H9 (cell line): ENCODE measurements around the gene SORCS2. TPM values are rescaled to one million over a fixed set of nuclear protein-coding genes. Genes with fewer than 3 reads are reported as not detected.

Experiments used
- DNase-seq: peaks from one replicate; pipeline ENCODE4 v3.0.0-alpha.2; 2017
- H2AFZ ChIP-seq: one replicate; pipeline ENCODE4 v1.6.1; 2013; ENCODE audit warnings: mild to moderate bottlenecking, low read length, control low read depth, moderate library complexity
- H2AK5ac ChIP-seq: 2 replicates; pipeline ENCODE4 v1.6.1; 2013; ENCODE audit warnings: low read length, control low read depth, mixed read lengths; ENCODE audit not compliant: insufficient read length
- H2BK120ac ChIP-seq: one replicate; pipeline ENCODE4 v1.6.1; 2013; ENCODE audit warnings: low read depth, mild to moderate bottlenecking, low read length, control low read depth, inconsistent platforms; ENCODE audit not compliant: poor library complexity, severe bottlenecking
- H2BK12ac ChIP-seq: 2 replicates; pipeline ENCODE4 v1.6.1; 2013; ENCODE audit warnings: low read length, control low read depth, mixed read lengths, low read depth; ENCODE audit not compliant: insufficient read length
- H2BK15ac ChIP-seq: 2 replicates; pipeline ENCODE4 v1.6.1; 2013; ENCODE audit warnings: low read depth, low read length, control low read depth
- H2BK20ac ChIP-seq: one replicate; pipeline ENCODE4 v1.6.1; 2013; ENCODE audit warnings: low read depth, mild to moderate bottlenecking, low read length, control low read depth, inconsistent platforms; ENCODE audit not compliant: poor library complexity, severe bottlenecking
- H2BK5ac ChIP-seq: 2 replicates; pipeline ENCODE4 v1.6.1; 2013; ENCODE audit warnings: low read length, control low read depth, mixed read lengths; ENCODE audit not compliant: insufficient read length
- H3K14ac ChIP-seq: 2 replicates; pipeline ENCODE4 v1.6.1; 2013; ENCODE audit warnings: low read length, control low read depth; ENCODE audit not compliant: insufficient read depth
- H3K18ac ChIP-seq: 2 replicates; pipeline ENCODE4 v1.6.1; 2013; ENCODE audit warnings: low read depth, mild to moderate bottlenecking, mixed read lengths, low read length, control low read depth; ENCODE audit not compliant: insufficient read length
- H3K23ac ChIP-seq: 2 replicates; pipeline ENCODE4 v1.6.1; 2013; ENCODE audit warnings: low read length, control low read depth, mixed read lengths, low read depth; ENCODE audit not compliant: insufficient read length
- H3K23me2 ChIP-seq: 2 replicates; pipeline ENCODE4 v1.6.1; 2013; ENCODE audit warnings: low read depth, mild to moderate bottlenecking, mixed read lengths, low read length, control low read depth; ENCODE audit not compliant: insufficient read length, poor library complexity, severe bottlenecking
- H3K27ac ChIP-seq: 2 replicates; pipeline ENCODE4 v1.5.1; 2013; ENCODE audit warnings: low read length, control low read depth, mixed read lengths, low read depth; ENCODE audit not compliant: insufficient read length
- H3K27me3 ChIP-seq: 2 replicates; pipeline ENCODE4 v1.6.1; 2013; ENCODE audit warnings: low read length, control low read depth, inconsistent platforms; ENCODE audit not compliant: insufficient read depth
- H3K4ac ChIP-seq: 2 replicates; pipeline ENCODE4 v1.6.1; 2013; ENCODE audit warnings: low read depth, mild to moderate bottlenecking, control low read depth, inconsistent platforms, low read length, moderate library complexity
- H3K4me1 ChIP-seq: 2 replicates; pipeline ENCODE4 v1.6.1; 2013; ENCODE audit warnings: low read length, control low read depth, inconsistent platforms; ENCODE audit not compliant: insufficient read depth
- H3K4me2 ChIP-seq: 2 replicates; pipeline ENCODE4 v1.6.1; 2013; ENCODE audit warnings: low read length, control low read depth, mixed read lengths; ENCODE audit not compliant: insufficient read length, insufficient read depth
- H3K56ac ChIP-seq: 2 replicates; pipeline ENCODE4 v1.6.1; 2013; ENCODE audit warnings: low read depth, mild to moderate bottlenecking, mixed read lengths, low read length, control low read depth; ENCODE audit not compliant: insufficient read length
- H3K79me1 ChIP-seq: 2 replicates; pipeline ENCODE4 v1.6.1; 2013; ENCODE audit warnings: low read depth, mild to moderate bottlenecking, moderate library complexity, low read length, control low read depth, inconsistent platforms; ENCODE audit not compliant: insufficient read depth, poor library complexity, severe bottlenecking
- H3K79me2 ChIP-seq: 2 replicates; pipeline ENCODE4 v1.6.1; 2013; ENCODE audit warnings: low read length, control low read depth, inconsistent platforms; ENCODE audit not compliant: insufficient read depth
- H3K9ac ChIP-seq: 2 replicates; pipeline ENCODE4 v1.6.1; 2013; ENCODE audit warnings: low read length, control low read depth, mixed read lengths; ENCODE audit not compliant: insufficient read length; ENCODE audit errors: extremely low read depth
- H3K9me3 ChIP-seq: one replicate; pipeline ENCODE4 v1.6.1; 2013; ENCODE audit warnings: low read depth, low read length, inconsistent platforms; ENCODE audit not compliant: control insufficient read depth
- H3T11ph ChIP-seq: one replicate; pipeline ENCODE4 v1.6.1; 2013; ENCODE audit warnings: mild to moderate bottlenecking, low read length, control low read depth, inconsistent platforms
- H4K20me1 ChIP-seq: one replicate; pipeline ENCODE4 v1.6.1; 2013; ENCODE audit not compliant: control insufficient read depth, insufficient read length, insufficient read depth
- H4K5ac ChIP-seq: 2 replicates; pipeline ENCODE4 v1.6.1; 2013; ENCODE audit warnings: low read depth, mild to moderate bottlenecking, mixed read lengths, low read length, control low read depth; ENCODE audit not compliant: insufficient read length
- H4K8ac ChIP-seq: replicated peaks from 2 replicates; pipeline ENCODE4 v1.6.1; 2013; ENCODE audit warnings: low read length, control low read depth, mixed read lengths, low read depth; ENCODE audit not compliant: insufficient read length
- H4K91ac ChIP-seq: 2 replicates; pipeline ENCODE4 v1.6.1; 2013; ENCODE audit warnings: low read depth, mild to moderate bottlenecking, moderate library complexity, mixed read lengths, low read length, control low read depth; ENCODE audit not compliant: insufficient read length
- H3K27ac Mint-ChIP-seq, 3 experiments: 2 replicates in 2 of 3; 3 replicates in 1 of 3; pipeline ENCODE4 v1.8.0; 2020 to 2021; ENCODE audit warnings: mixed read lengths in 3 of 3, mild to moderate bottlenecking in 1 of 3, moderate library complexity in 1 of 3
- H3K27me3 Mint-ChIP-seq: 2 replicates; pipeline ENCODE4 v1.8.0; 2021; ENCODE audit warnings: low read depth, mild to moderate bottlenecking, moderate library complexity, mixed read lengths
- H3K36me3 Mint-ChIP-seq, 3 experiments: 2 replicates in 2 of 3; 3 replicates in 1 of 3; pipeline ENCODE4 v1.8.0; 2020 to 2021; ENCODE audit warnings: low read depth in 3 of 3, mixed read lengths in 3 of 3; ENCODE audit not compliant: insufficient read depth in 1 of 3
- H3K4me1 Mint-ChIP-seq, 2 experiments: 2 replicates each; pipeline ENCODE4 v1.8.0; 2020; ENCODE audit warnings: mixed read lengths in 2 of 2
- H3K4me3 Mint-ChIP-seq, 2 experiments: 2 replicates in 1 of 2; 3 replicates in 1 of 2; pipeline ENCODE4 v1.8.0; 2020 to 2021; ENCODE audit warnings: mild to moderate bottlenecking in 2 of 2, mixed read lengths in 2 of 2, moderate library complexity in 1 of 2
- H3K9me3 Mint-ChIP-seq, 2 experiments: 2 replicates in 1 of 2; 3 replicates in 1 of 2; pipeline ENCODE4 v1.8.0; 2020; ENCODE audit warnings: mild to moderate bottlenecking in 2 of 2, mixed read lengths in 2 of 2, moderate library complexity in 1 of 2
- CTCF ChIP-seq: fragments of 200-600 bp; sonication (generic); conservative IDR thresholded peaks from 3 replicates; pipeline ENCODE4 v1.8.0; 2021; ENCODE audit warnings: antibody characterized with exemption, mild to moderate bottlenecking
- WGBS: extraction: QIAGEN DNeasy Blood & Tissue Kit; methylation state at CpG from one replicate; pipeline ENCODE4 v1.1.7; 2013; ENCODE audit warnings: missing lambda C conversion rate, low lambda C conversion rate, mixed read lengths; ENCODE audit not compliant: insufficient read length; ENCODE audit errors: extremely low coverage; 5-methylcytosine and 5-hydroxymethylcytosine counted together
- total RNA-seq: library from RNA; stranded (reverse); gene quantifications from 2 replicates; pipeline ENCODE4 v1.2.1, GENCODE V29; 2021

SORCS2 gene
- total RNA-seq, 1 experiment from 2014 or later: 0.57 TPM

GRCh38 chr4:7472442-7473013, 280.2 kb downstream of the SORCS2 start:
- no peak overlapping the region for H2AFZ ChIP-seq
- no peak overlapping the region for H2AK5ac ChIP-seq
- H3K9me3 ChIP-seq: no peaks in the 10 kb centered on the region
- H3K79me2 ChIP-seq: no peaks in the 10 kb centered on the region
- H3K23ac ChIP-seq: no peak overlapping the region
- no peak overlapping the region for H3K9ac ChIP-seq
- no peak overlapping the region for H2BK12ac ChIP-seq
- peak overlapping the region in 1 of 3 experiments; percentile 34; a peak in 1 of 7 replicates for H3K27ac Mint-ChIP-seq
- no CpG with 5 or more reads among the region's 19 CpGs for WGBS
- H2BK20ac ChIP-seq: no peak overlapping the region
- H3K9me3 Mint-ChIP-seq: peaks cover 0 to 2% of the 10 kb centered on the region in 2 experiments; a peak in 2 of 5 replicates
- H3K79me1 ChIP-seq: no peaks in the 10 kb centered on the region
- no peaks in the 10 kb centered on the region for H3K4me1 ChIP-seq
- no peak overlapping the region for H3K4ac ChIP-seq
- no peak overlapping the region for H3K18ac ChIP-seq
- no peak overlapping the region for H3K4me2 ChIP-seq
- peaks cover 10% of the 10 kb centered on the region for H3K27me3 Mint-ChIP-seq
- H2BK120ac ChIP-seq: no peak overlapping the region
- no peak for DNase-seq
- no peak overlapping the region for H3K14ac ChIP-seq
- peaks cover 0 to 2% (median 0%) of the 10 kb centered on the region in 3 experiments; a peak in 2 of 7 replicates for H3K36me3 Mint-ChIP-seq
- no peak overlapping the region for H2BK5ac ChIP-seq
- no peaks in the 10 kb centered on the region for H3K23me2 ChIP-seq
- no peak overlapping the region for H3K56ac ChIP-seq
- peaks cover 2% of the 10 kb centered on the region for H4K20me1 ChIP-seq
- no peak for TF ChIP-seq CTCF
- no peak overlapping the region for H3T11ph ChIP-seq
- no peak overlapping the region for H3K27ac ChIP-seq
- H2BK15ac ChIP-seq: no peak overlapping the region
- no peak overlapping the region for H4K5ac ChIP-seq
- H3K4me3 Mint-ChIP-seq: peak overlapping the region in 1 of 2 experiments; percentile 43; a peak in 2 of 5 replicates
- peaks cover 13 to 16% of the 10 kb centered on the region in 2 experiments for H3K4me1 Mint-ChIP-seq
- H3K27me3 ChIP-seq: no peaks in the 10 kb centered on the region
- H4K91ac ChIP-seq: no peak overlapping the region
- H4K8ac ChIP-seq: no peak overlapping the region
